Glomerular visceral epithelial cell (primary cell): ENCODE data around the gene SNCA.

Experiments used
- DNase-seq: peaks from one replicate; pipeline ENCODE4 v3.0.0-alpha.2; 2016; ENCODE audit errors: extremely low spot score

The SNCA gene

GRCh38 chr4:89707467-89707866 is 129.5 kb downstream of the SNCA start:
- DNase-seq = no peak

DNA sequence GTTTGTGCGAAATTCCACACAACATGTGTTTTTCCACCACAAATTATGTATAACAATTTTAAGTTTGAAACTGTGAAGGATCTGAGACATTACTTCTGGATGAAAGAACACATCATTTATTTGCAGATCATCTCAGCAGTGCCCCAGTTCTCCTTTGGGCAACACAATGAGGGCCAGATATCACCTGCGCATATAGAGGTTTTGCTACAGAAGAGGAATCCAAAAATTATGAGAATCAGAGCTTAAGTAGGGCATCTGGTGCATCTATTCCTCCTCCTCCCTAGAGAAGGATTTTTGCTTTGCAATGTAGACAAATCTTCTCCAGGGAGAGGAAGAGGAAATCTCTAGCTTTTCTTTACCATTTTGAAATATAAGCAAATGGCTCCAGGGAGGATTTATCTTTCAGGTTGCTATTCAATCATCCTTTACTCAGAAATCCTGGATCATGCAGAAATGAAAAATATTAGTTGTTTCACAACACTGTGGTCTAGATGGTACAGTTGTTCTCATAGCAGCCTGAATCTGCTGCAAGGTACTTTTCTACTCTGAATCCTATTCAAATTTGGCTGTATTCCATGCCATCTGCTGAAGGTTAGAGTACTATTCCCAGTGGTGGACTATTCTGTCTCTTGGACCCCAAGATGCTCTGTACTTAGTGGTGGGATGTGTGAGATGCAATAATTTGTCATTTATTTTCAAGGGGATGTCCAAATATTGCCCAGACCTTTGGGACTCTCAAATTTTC is 132.1 kb downstream of the SNCA start:
- DNase-seq = no peak

DNA sequence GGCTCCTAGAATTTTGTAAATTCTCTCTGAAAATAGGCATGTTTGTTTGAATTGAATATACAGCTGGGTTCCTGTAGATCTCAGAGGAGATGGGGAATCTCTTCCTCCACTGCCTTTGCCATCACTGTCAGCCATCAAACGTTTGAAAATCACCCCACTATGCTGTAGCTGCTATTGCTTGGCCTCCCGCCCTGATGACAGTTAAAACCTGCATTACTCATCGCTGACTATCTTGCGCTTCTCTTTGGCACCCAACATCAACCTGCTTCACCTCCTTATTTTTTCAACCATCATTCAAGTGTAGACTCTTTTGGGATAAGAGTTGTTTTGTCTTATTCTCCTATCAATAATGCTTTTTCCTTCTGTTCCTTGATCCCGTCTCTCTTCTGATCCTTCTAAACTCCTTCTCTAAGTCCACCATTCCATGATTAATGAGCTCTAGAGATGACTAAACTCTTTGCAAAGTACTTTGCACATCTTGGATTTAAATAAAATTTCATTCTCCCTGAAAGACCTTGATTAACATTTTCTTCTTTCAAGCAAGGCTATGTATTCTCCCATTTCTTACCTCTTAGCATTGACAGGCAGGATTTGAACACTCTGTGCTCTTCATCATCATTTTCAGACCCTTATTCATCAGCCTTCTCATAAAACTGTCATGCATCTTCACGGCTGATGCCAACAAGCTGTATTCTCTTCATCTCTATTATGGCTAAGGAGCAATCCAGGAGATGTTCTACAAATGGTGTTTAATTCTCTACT is 133.0 kb downstream of the SNCA start:
- DNase-seq = no peak

GRCh38 chr4:89700766-89701423 is 136.1 kb downstream of the SNCA start:
- DNase-seq = no peak

DNA sequence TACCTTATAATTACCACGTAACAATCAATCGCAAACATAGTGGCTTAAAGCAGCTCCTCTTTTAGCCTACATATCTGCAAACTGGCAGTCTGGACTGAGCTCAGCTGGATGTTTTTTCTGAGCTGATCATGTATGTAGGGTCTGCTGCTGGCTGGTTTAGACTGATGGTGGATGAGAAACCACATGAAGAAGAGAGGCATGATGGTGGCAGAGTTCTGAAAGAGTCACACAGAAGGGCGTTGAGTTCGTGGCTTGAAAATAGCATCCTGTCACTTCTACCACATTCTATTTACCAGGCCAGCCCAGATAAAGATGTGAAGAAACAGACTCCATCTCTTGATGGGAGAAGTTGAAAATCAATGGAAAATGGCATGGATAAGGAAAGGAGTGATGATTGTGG is 151.3 kb downstream of the SNCA start:
- DNase-seq = no peak

DNA sequence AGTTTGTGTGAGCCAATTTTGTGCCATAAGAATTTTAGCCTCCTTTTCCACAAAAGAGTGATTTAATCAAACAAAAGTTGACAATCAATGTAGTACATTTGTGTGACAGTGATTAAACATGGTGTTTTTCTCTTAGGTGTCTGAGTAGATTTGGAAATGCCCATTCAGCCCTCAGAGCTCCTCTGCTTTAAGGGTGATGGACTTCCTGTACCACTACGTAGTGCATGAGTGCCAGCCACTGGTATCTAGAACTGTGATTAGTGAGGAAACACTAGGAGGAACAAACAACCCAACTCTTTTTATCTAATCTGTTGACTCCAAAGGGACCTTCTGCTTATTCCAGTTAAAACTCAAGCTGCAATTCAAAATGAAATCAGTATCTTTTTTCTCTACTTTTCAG is 151.7 kb downstream of the SNCA start:
- no peak for DNase-seq

GRCh38 chr4:89684536-89684935 is 152.4 kb downstream of the SNCA start:
- DNase-seq = no peak

DNA sequence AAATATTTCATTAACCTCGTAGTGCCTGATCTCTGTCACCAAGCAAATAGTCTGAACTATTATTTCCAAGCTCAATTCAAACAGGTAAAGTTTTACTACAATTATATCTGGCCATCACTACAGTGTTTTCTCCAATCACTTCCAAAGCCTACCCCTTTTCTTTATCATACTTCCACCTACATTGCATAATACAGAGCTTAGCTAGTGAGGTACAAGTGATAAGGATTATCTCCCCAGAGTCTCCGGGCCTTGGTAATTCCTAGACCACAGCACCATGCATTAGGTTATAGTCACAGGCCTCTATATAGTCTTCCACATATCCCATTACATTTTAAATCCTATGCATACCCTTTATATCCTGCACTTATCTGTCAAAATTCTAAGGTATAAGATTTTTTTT is 154.2 kb downstream of the SNCA start:
- no peak for DNase-seq

GRCh38 chr4:89681671-89682070 is 155.3 kb downstream of the SNCA start:
- no peak for DNase-seq

- DNase-seq = no peak
Measured at GRCh38 chr4:89681219-89681618, 155.7 kb downstream of the SNCA start.

GRCh38 chr4:89674876-89675459 is 162.0 kb downstream of the SNCA start:
- no peak for DNase-seq
